A673 (cell line): ENCODE results near the gene SLC13A5. TPM values are rescaled to one million over a fixed set of nuclear protein-coding genes. Genes with fewer than 3 reads are reported as not detected.
A peak's percentile ranks its signal among the peaks of the same experiment; 100 is the strongest.

Experiments
- BruUV-seq: library from RNA; stranded (reverse); fragments of 400-500 nt; replicated peaks from 2 replicates; lab custom pipeline; 2021; lab: Mats Ljungman, UMichigan
- CTCF ChIA-PET: fragments of 300-600 bp; sonication (Branson Sonifier 250); formaldehyde crosslinking; loops from one replicate; lab custom pipeline; 2022; ENCODE audit warnings: antibody characterized with exemption; lab: Charles Lee
- POLR2A ChIA-PET: fragments of 300-600 bp; sonication (Branson Sonifier 250); formaldehyde crosslinking; loops from one replicate; lab custom pipeline; 2022; ENCODE audit warnings: antibody characterized with exemption; ENCODE audit not compliant: low non-redundant PET; lab: Charles Lee
- DNase-seq: peaks from one replicate; pipeline ENCODE4 v3.0.0-alpha.2; 2015; ENCODE audit warnings: low spot score
- H3K27ac ChIP-seq: fragments of 200-600 bp; sonication (generic); 2 replicates; pipeline ENCODE4 v1.5.1; 2016; ENCODE audit warnings: mixed run types, low read depth, mild to moderate bottlenecking, mixed read lengths, antibody characterized with exemption, low read length; ENCODE audit not compliant: poor library complexity, severe bottlenecking
- H3K27me3 ChIP-seq: fragments of 200-600 bp; sonication (generic); replicated peaks from 2 replicates; pipeline ENCODE4 v1.6.1; 2017; ENCODE audit warnings: mixed run types, low read depth, mild to moderate bottlenecking, mixed read lengths, antibody characterized with exemption, low read length; ENCODE audit not compliant: insufficient read depth, poor library complexity
- H3K36me3 ChIP-seq: fragments of 200-600 bp; sonication (generic); 2 replicates; pipeline ENCODE4 v1.6.1; 2016; ENCODE audit warnings: mixed run types, mild to moderate bottlenecking, mixed read lengths, antibody characterized with exemption, low read length; ENCODE audit not compliant: insufficient read depth, poor library complexity, severe bottlenecking
- H3K4me1 ChIP-seq: fragments of 200-600 bp; sonication (generic); 2 replicates; pipeline ENCODE4 v1.6.1; 2017; ENCODE audit warnings: mixed run types, mild to moderate bottlenecking, mixed read lengths, antibody characterized with exemption, low read length; ENCODE audit not compliant: insufficient read depth, poor library complexity, severe bottlenecking
- H3K4me3 ChIP-seq: fragments of 200-600 bp; sonication (generic); 2 replicates; pipeline ENCODE4 v1.5.1; 2016; ENCODE audit warnings: low read depth, mixed run types, mild to moderate bottlenecking, mixed read lengths, low read length; ENCODE audit not compliant: poor library complexity, severe bottlenecking
- H3K9me3 ChIP-seq: fragments of 200-600 bp; sonication (generic); 2 replicates; pipeline ENCODE4 v1.6.1; 2016; ENCODE audit warnings: mixed run types, low read depth, mild to moderate bottlenecking, mixed read lengths, antibody characterized with exemption, low read length; ENCODE audit not compliant: poor library complexity, severe bottlenecking
- CTCF ChIP-seq: fragments of 300-800, 200-600 bp; sonication (generic); conservative IDR thresholded peaks from 2 replicates; pipeline ENCODE4 v1.5.1; 2017; ENCODE audit warnings: low read depth, mild to moderate bottlenecking, antibody characterized with exemption, low read length, moderate library complexity, mixed read lengths
- EZH2 ChIP-seq: fragments of 200-600 bp; sonication (generic); IDR thresholded peaks from 2 replicates; pipeline ENCODE4 v1.6.1; 2017; ENCODE audit warnings: borderline replicate concordance, low read depth, mild to moderate bottlenecking, mixed read lengths, antibody characterized with exemption, low read length; ENCODE audit not compliant: poor library complexity, severe bottlenecking
- intact Hi-C: fragments of 100-400 bp; cut with micrococcal nuclease; formaldehyde crosslinking; loops from one replicate; pipeline ENCODE4 v1.10.0; 2022; ENCODE audit not compliant: unreplicated experiment
- total RNA-seq: library from RNA; stranded (reverse); gene quantifications from 2 replicates; pipeline ENCODE4 v1.2.3, GENCODE V29; 2021

The SLC13A5 gene
- total RNA-seq, 1 experiment from 2014 or later: not detected

- ChIA-PET POLR2A (no interaction called here), CTCF (interaction anchor here (0.6 kb wide), 1 partner anchor 310 kb away, joined by 3 read pairs; no protein-coding TSS in a partner anchor)
- Histone ChIP-seq H3K27me3 (peaks cover 39% of the 10 kb centered on the region), H3K4me1 (no peaks in the 10 kb centered on the region), H3K36me3 (no peaks in the 10 kb centered on the region), H3K27ac (no peak overlapping the region), H3K9me3 (no peaks in the 10 kb centered on the region), H3K4me3 (no peak overlapping the region)
- TF ChIP-seq CTCF: no peak
- no peak for TF ChIP-seq EZH2
- peak; percentile 21 for DNase-seq
- intact Hi-C loops: no loop called here
- no TSS peak for BruUV-seq
Measured at GRCh38 chr17:6712058-6712853, 913 bp downstream of the SLC13A5 start.

GRCh38 chr17:6711681-6712057 is 1.5 kb downstream of the SLC13A5 start:
- Histone ChIP-seq H3K27ac (no peak overlapping the region), H3K9me3 (no peaks in the 10 kb centered on the region), H3K36me3 (no peaks in the 10 kb centered on the region), H3K27me3 (peaks cover 39% of the 10 kb centered on the region), H3K4me3 (no peak overlapping the region), H3K4me1 (no peaks in the 10 kb centered on the region)
- TF ChIP-seq CTCF: no peak
- TF ChIP-seq EZH2: no peak
- ChIA-PET CTCF (no interaction called here), POLR2A (no interaction called here)
- BruUV-seq: no TSS peak
- intact Hi-C loops: no loop called here
- DNase-seq: no peak

GRCh38 chr17:6711081-6711674 is 2.0 kb downstream of the SLC13A5 start:
- H3K4me1 ChIP-seq: no peaks in the 10 kb centered on the region
- TF ChIP-seq CTCF (no peak), EZH2 (no peak)
- H3K36me3 ChIP-seq: no peaks in the 10 kb centered on the region
- CTCF ChIA-PET: no interaction called here
- no peaks in the 10 kb centered on the region for H3K9me3 ChIP-seq
- H3K27me3 ChIP-seq: peaks cover 39% of the 10 kb centered on the region
- intact Hi-C loops: no loop called here
- no peak overlapping the region for H3K27ac ChIP-seq
- DNase-seq: no peak
- POLR2A ChIA-PET: no interaction called here
- H3K4me3 ChIP-seq: no peak overlapping the region
- BruUV-seq: no TSS peak
